GM18520 (cell line): ENCODE measurements around the gene TANGO2.

Source experiments
- ATAC-seq: cut with Tn5 transposase; IDR thresholded peaks from one replicate; pipeline ENCODE4 v1.9.1; 2021; ENCODE audit not compliant: unreplicated experiment

Gene TANGO2

DNA sequence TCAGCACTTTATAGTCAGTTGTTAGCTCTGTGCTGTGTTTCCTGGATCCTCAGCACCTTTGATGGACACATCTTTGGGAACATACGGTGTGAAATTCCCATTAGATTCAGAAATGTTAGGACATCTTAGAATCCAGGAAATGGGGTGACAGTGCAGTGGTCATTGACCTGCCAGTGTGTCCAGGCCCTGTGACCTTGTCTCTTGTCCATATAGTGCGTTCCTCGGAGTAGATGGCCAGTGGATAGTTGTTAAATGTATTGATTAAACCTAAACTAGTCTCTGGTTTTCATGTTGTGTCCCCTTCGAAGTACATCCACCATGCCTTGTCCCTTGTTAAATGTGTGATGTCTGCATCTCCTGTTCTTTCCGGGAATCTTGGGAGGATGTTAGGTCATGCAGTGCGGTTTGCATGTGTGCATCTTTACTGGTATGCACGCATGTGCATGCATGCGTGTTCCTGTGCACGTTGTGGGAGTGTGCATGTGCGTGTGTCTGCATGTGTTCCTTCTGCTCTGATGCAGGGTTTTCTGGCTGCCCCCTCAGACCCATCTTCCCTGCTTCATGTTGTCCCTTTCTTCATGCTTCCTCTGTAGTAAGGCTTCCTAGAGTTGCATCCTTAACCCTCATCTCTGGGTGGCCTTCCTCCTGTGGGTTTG is 63.1 kb downstream of the TANGO2 start:
- no peak for ATAC-seq

DNA sequence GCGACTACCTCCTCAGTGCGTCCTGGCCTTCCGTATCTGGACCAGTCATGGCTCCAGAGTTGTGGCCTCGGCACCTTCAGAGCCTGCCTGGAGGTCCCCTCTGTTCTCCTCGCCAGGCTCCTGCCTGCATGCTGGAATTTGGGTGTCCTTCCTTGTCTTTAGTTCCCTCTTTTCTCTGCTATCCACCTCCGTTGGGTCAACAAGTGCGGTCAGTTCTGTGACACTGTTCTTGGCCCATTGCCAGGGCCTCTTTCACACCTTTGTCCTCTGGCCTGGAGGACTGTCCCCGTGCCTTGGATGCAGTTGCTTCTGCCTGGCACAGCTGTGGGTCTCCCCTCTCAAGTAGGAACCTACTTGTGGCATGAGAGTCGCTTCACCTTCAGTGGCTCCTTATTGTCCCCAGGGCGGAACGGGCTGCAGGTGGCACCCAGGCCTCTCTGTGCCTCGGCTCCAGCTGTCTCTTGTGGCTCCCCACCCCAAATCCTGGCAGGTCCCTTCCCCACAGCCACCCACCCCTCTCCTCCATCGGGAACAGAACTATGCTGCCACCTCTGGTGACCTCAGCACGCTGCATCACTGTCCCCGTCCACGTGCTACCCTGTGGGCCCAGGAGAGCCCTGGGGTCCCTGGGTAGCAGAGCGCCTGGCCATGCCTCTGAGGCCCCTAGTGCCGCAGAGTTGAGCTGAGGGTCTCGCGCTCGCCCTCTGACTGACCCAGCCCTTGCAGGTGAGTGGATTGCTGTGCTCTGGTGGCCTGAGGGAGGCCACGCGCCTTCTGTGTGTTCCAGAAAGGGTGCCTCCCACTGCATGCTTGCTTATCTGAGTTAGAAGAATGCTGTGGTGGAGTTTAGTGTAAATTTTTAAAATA is 63.9 kb downstream of the TANGO2 start:
- ATAC-seq = no peak

DNA sequence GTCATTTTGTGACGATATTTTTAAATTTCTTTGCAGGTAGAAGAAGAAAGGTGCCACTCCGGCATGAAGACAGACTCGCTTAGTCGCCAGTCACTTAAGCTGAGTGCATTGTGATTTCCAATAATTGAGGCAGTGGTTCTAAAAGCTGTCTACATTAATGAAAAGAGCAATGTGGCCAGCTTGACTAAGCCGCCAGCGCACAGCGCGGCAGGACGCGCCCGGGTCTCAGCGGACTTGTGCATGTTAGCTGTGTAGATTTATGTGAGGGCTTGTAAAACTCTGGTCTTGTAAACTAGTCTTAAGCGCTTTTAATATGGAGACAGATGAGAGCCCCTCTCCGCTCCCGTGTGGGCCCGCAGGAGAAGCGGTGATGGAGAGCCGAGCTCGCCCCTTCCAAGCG is 64.7 kb downstream of the TANGO2 start:
- no peak for ATAC-seq

DNA sequence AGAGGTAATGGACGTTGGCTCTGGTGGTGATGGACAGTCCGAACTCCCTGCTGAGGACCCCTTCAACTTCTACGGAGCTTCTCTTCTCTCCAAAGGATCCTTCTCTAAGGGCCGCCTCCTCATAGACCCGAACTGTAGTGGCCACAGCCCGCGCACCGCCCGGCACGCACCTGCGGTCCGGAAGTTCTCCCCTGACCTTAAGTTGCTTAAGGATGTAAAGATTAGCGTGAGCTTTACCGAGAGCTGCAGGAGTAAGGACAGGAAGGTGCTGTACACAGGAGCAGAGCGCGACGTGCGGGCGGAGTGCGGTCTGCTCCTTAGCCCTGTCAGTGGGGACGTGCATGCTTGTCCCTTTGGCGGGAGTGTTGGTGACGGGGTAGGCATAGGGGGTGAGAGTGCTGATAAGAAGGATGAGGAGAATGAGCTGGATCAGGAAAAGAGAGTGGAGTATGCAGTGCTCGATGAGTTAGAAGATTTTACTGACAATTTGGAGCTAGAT is 65.2 kb downstream of the TANGO2 start:
- ATAC-seq = no peak

DNA sequence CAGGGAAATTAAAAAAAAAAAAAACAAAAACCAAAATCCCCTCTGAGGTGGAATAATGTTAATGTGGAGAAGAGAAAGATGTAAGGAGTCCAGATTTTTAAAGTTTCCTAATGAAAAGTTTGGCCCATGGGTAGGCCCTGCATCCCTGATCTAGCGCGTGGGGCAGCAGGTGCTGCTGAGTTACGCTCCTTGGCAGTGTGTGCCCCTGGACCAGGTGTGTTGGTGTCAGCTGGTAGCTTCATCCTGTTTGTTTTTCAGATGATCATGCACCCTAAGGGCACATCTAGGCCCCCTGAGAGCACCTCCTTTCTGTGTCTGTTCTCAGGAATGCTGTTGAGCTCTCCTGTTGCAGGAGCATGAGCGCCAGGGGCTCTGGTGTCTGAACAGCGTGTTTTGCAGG is 65.9 kb downstream of the TANGO2 start:
- ATAC-seq = no peak

DNA sequence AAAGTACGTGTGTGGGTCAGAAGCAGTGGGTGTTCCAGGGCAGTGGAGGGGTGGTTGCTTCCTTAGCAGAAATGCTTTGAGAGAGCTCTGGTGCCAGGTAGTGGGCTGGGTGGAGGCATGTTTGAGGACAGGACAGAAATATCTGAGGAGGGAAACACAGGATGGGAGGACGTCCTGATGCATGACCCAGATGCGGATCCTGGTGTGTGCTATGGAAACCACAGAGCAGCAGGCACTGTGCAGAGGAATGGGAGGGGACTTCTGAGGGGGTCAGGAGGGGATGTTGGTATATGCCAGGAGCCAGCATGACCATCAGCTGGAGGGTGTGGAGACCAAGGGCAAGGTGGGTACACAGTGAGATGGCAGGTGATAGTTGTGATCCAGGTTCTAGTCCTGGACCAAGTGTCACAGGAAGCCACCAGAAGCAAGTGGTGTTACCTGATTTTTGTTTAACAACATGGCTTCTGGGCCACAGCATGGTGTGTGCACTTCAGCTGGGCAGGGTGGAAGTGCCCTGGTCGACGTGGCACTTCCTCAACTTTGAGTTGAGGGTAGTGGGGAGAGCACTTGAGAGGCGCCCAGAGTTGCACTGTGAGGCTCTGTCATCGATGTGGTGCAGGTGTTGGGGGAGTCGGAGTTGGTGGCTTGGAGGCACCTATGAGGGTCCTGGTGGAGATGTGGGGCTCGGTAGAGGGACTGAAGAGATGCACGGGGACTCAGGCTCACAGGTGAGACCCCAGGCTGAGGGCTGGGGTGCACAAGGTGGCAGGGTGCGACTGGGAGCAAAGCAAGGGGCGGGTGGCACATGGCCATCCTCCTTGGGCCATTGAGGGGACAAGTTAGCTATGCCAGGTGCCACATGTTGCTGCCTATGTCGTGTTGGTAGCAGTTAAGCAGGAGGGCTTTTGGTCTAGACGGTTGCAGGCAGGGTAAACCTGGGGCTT is 66.7 kb downstream of the TANGO2 start:
- ATAC-seq = no peak

DNA sequence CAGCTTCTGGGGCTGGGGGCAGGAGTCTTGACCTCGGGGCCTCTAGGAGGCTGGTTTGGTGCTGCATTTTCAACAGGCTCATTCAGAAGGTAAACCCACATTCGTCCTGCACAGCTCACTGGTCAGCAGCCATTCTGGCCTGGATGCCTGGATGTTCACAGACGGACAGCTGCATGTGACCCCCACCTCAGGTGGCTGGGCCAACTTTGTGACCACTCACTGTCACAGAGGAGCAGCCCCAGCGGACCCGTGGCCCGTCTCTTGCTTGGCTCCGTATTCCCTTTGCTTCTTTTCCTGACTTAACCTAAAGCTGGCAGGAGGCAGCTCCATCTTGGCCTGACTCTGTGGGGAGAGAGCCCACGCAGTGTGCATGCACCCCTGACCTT is 67.3 kb downstream of the TANGO2 start:
- ATAC-seq = no peak

DNA sequence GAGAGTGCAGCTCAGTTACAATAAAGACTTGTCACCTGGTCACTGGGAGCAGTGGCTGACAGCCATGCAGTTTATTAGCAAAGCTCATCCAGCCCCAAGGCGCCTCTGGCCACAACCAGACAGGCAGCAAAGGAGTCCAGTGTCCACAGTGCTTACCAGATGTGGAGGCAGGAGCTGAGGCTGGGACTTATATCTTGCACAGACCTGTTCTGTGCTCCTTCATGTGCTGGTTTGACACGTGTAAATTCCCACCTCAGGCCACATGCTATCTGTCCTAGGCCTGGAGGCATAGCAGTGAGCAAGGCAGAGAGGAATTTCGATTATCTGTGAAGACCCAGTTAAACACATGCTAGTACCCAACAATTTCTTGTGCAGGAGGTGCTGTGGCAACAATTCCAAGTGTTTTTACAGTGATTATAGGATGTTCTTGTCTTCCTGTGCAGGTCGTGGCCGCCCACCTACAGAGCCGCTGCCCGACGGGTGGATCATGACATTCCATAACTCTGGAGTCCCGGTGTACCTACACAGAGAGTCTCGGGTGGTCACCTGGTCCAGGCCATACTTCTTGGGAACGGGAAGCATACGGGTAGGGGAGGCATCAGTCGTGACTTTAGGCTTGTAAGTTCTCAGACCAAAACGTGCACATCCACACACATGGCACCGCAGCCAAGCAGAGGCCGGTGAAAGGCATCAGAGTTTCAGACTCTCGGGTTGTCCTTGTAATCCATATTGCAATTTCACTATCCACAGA is 68.5 kb downstream of the TANGO2 start:
- ATAC-seq = no peak

DNA sequence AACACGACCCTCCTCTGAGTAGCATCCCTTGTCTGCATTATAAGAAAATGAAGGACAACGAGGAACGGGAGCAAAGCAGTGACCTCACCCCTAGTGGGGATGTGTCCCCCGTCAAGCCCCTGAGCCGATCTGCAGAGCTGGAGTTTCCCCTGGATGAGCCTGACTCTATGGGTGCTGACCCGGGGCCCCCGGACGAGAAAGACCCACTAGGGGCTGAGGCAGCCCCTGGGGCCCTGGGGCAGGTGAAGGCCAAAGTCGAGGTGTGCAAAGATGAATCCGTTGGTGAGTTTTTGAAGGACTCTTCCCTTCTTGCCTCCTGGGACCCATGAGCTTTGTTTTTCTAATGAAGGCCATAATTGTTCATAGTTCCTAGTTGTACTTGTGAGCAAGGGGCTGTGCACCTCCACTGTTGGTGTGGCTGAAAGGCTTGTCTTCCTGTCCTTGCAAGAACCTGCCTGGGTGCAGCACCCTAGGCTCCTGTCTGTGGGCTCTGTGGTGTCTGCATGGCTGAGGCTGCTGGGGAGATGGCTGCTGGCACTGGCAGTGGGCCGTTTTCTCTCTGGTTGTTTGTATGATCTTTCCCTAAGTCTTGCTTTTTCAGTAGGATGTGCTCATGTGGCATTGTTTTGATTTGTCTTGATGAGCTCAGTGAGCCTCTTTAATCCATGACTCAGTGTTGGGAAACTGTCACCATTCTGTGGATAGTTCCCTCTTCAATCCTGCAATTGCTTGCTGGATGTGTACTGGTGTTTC is 69.2 kb downstream of the TANGO2 start:
- no peak for ATAC-seq

DNA sequence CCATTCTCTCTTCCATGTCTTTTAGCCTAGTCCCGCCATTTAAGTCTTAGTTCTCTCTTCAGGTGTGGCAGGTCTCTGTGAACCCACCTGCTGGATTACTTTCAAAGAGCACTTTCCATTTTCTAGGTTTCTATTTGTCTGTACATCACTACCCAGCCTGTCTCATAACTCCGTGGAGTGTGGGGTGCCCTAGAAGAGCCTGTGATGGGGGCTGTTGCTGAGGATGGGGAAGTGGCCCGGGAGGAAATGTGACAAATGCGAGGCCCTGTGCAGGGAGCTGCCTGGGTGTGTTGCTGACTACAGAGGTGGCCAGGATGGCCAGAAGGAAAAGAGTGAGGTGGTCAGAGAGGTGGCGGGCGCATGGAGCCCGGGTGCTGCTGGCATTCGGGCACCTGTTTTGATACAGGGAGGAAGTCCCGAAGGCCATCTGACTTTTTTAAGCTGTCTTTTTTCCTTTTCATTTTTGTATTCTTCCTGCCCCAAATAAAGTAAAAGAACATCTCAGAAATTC is 69.9 kb downstream of the TANGO2 start:
- ATAC-seq = no peak

DNA sequence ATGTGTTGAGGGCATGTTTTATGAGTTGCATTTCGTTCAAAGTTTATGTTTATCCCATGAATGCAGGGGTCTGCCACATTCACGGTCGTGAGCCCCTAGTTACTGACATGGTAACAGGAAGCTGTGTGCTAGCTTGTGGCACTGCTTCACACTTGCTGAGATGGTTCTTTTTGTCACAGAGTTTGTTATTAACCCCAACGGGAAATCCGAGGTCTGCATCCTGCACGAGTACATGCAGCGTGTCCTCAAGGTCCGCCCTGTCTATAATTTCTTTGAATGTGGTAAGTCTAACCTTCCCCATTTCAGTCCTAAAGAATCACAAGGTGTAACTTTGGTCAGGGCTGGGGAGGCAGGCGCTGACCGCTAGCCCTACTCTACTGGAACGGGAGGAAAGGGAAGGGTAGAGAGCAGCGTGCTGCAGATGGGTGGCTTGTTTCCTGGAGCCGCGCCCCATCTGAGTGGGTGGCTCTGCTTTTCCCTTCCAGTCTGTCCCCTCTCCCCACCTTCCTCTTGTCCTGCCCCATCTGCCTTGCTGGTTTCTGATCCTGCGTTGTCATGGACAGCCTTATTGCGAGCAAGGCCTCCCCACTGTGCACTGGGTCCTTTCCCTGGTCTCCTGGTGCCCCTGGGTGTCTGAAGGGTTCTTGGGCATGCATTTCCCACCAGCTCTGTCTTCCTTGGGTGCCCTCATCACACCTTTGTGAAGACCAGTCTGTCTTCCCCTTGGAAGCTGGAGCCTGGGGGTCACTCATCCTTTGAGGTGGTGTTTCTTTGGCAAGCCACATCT is 71.0 kb downstream of the TANGO2 start:
- no peak for ATAC-seq

DNA sequence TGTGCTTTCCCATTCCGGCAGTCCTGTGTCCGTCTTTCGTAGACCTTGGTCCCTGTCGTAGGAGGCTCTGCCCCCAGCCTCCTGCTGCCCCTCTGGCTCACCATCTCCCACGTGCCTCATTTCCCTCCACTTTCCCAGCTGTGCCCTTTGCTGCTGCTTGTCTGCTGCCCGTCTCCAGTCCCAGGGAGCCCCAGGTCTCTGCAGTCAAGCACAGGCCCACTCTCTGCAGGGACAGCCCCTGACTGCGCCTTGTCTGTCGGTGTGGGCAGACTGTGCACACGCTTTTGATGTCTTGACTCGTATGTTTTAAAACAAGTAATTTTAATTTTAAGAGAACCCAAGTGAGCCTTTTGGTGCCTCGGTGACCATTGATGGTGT is 71.6 kb downstream of the TANGO2 start:
- no peak for ATAC-seq

DNA sequence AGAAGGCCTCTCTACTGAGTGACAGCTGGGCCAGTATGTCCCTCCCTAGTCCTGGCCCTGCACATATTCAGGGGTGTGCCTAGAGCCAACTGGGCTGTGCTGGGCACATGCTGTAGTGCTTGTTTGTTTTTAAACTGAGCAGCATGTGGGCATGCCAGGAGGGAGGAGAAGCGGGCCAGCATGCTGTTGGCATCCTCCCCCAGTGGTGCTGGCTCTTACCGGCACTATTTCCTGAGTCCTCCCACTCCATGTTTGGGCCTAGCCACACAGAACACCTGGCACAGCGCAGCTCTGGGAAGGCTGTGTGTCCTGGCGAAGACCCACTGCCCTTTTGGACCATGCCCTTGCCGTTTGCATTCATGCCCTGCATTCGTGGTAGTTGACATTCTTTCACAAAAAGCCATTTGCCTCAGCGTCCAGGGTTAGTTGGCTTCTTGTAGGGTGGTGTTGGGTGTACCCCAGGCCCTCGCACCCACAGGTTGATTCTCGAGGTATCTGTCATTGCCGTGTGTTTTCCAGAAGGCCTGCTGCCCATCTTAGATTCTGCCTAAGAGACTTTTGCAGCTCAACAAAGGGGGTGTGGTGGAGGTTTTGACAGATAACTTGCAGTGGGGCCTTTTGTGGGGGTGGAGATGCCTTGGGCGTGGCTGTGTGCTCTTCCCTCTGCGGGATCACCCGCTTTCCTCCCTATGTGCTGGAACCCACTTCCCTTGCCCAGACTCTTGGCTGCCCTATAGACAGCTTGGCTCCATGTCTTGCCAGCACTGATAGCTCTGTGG is 72.7 kb downstream of the TANGO2 start:
- no peak for ATAC-seq

DNA sequence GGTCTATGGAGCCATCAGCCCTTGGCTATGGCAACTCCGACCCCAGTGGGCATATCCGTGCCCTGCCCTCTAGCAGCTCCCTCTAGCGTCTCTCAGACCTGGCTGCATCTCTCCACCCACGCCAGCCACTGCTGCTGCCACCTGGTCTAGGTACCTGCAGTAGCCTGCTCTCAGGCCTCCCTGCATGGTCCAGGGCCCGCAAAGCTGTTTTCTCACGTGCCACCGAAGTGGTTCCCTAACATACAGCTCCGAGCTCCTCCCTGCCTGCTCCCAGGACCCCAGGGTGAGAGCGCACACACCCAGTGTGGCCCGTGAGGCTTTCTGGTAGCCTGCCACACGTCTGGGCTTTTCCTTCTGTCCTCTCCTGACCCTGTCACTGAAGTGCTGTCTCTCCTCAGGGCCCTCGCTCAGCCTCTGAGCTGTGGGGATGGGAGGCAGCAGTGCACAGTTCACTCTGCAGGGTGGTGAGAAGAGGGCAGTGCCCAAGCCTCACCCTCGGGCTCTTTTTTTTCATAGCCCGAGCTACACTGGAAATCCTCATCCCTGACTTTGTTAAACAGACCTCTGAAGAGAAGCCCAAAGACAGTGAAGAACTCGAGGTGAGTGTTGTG is 73.4 kb downstream of the TANGO2 start:
- ATAC-seq = no peak

DNA sequence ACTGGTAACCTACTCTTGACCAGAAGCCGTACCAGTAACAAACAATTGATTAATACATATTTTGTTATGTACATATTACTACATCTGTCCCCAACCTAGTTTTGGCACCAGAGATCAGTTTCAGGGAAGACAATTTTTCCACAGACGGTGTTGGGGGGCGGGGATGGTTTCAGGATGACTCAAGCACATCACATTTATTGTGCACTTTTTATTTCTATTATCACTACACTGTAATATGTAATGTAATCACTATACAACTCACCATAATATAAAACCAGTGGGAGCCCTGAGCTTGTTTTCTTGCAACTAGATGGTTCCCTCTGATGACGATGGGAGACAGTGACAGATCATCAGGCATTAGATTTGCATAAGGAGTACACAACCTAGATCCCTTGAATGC is 74.6 kb downstream of the TANGO2 start:
- no peak for ATAC-seq

DNA sequence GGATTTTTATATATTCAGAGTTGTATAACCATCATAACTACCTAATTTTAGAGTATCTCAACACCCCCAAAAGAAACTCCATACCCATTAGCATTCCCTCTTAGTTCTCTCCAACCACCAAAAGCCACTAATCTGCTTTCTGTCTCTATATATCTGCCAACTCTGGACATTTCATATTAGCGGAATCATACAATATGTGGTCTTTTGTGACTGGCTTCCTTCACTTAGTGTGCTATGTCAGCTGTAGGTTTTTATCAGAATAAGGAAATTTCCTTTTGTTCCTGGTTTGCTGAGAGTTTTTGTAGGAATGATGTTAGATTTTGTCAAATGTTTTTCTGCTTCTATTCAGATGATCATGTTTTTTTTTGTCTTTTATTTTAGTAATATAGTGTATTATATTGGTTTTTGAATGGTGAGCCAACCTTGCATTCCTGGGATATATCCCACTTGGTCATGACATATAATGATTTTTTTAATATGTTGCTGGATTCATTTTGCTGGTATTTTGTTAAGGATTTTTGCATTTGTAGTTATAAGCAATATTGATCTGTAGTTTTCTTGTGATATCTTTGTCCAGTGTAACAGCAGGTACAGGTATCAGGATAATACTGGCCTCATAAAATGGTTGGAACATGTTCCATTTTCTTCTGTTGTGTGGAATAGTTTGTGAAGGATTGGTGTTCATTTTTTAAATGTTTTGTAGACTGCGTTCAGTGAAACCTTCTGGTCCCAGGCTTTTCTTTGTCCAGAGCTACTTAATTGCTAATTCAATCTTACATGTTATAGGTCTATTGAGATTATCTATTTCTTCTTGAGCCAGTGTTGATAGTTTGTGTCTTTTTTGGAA is 75.9 kb downstream of the TANGO2 start:
- ATAC-seq = no peak
